Astrocyte of the spinal cord (primary cell): ENCODE results near the gene PLEKHA6.

ENCODE experiments used
- DNase-seq: peaks from one replicate; pipeline ENCODE4 v3.0.0; 2011; ENCODE audit warnings: low read depth, low spot score
- H3K4me3 ChIP-seq: 2 replicates; pipeline ENCODE4 v1.5.1; 2011; ENCODE audit warnings: low read depth, mild to moderate bottlenecking, low read length, moderate library complexity
- in situ Hi-C: cut with HindIII; loops from 2 replicates; pipeline ENCODE4 v1.10.0; 2017; ENCODE audit warnings: low sequenced_read_pairs
- TF ChIP-seq, protein P1 (sequence below): IDR thresholded peaks from 2 replicates; pipeline ENCODE4 v1.5.1; 2012; ENCODE audit warnings: low read depth, mild to moderate bottlenecking, low read length, inconsistent platforms

The PLEKHA6 gene

DNA sequence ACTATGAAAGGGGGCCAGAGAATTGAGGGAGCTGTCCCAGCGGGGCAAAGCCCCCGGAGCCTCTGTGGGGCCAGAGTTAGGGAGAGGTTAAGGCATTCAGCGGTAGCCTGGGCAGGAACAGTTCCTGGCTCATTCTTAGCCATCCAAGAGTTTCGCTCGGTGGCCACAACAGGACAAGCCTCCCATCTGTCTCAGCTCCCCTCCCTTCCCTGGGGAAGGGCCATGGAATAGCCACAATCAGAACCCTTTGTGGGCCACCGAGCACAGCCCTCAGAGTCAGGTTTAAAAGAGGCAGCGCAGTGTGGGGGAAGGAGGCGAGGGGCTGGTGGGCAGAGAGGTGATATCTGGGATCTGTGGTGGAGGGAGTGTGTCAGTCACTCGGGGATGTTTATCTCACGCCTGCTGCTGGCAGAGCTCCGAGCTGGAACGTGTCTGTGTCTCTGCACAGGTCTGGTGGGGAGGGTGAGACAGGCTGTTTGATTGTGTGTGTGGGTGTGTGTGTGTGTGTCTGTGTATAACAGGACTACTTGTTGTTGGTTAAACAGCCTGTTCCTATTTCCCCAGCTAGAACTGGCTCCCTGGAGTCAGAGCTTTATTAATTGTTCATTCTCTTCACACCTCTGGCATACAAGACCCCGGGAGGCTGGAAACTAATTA is 96.3 kb downstream of the PLEKHA6 start:
- DNase-seq, result no peak
- in situ Hi-C loops, result no loop called here
- H3K4me3 ChIP-seq, result no peak overlapping the region
- TF ChIP-seq, protein P1, sequence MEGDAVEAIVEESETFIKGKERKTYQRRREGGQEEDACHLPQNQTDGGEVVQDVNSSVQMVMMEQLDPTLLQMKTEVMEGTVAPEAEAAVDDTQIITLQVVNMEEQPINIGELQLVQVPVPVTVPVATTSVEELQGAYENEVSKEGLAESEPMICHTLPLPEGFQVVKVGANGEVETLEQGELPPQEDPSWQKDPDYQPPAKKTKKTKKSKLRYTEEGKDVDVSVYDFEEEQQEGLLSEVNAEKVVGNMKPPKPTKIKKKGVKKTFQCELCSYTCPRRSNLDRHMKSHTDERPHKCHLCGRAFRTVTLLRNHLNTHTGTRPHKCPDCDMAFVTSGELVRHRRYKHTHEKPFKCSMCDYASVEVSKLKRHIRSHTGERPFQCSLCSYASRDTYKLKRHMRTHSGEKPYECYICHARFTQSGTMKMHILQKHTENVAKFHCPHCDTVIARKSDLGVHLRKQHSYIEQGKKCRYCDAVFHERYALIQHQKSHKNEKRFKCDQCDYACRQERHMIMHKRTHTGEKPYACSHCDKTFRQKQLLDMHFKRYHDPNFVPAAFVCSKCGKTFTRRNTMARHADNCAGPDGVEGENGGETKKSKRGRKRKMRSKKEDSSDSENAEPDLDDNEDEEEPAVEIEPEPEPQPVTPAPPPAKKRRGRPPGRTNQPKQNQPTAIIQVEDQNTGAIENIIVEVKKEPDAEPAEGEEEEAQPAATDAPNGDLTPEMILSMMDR, result no peak

GRCh38 chr1:204262506-204263253 is 97.0 kb downstream of the PLEKHA6 start:
- no peak for DNase-seq
- in situ Hi-C loops, result no loop called here
- TF ChIP-seq, protein P1, result no peak
- H3K4me3 ChIP-seq, result no peak overlapping the region

DNA sequence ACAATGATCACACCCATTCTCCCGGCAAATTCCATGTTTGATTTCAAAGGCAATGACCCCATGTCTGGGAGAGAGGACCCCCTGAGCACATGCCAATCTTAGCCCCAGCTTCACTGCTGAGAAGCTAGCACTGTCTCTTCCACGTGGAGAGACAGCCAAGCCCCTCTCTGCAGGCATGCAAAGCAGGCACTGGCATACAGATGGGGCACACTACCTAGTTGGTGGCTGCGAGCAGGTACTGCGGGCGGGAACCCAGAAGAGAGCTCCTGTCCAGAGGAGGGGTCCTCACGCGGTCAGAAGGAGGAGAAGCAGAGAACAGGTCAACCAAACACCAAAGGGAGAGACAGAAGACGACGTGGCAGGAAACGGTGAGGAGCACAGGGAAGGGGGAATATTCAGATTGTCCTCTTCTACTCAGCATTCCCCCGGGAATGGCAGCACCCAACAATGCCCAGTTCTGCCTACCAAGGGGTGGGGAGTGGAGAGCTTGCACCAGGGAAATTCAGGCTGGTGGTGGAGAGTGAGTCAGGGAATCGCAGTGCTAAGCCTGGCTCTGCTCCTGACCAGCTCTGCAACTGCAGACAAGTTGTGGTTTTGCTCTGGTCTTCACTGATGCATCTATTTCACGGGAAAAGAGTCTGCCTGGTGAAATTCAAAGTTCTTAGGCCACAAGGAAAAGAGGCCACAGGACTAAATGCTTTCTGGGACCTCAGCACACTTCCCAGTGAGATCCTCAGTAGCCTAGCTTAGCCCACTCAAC is 97.8 kb downstream of the PLEKHA6 start:
- in situ Hi-C loops, result no loop called here
- peak; percentile 22 for DNase-seq
- TF ChIP-seq, protein P1, result no peak
- H3K4me3 ChIP-seq, result no peak overlapping the region

DNA sequence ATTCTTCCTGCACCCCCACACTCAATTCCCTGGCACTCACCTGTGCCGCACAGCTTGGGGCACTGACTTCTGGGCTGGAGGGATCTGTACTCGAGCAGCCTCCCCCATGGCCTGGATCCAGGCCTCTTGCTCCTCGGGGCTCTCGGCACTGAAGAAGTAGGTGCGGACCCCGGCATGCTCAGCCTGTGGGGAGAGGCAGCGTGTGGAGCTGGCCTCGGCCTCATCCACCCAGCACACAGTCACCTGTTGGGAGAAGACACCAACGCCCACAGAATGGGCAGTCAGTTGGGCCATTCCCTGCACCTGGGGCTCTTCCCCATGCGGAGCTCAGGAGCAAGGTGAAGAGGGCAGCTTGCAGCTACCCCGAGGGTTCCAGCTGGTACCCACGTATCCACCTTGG is 98.5 kb downstream of the PLEKHA6 start:
- H3K4me3 ChIP-seq, result no peak overlapping the region
- in situ Hi-C loops, result no loop called here
- TF ChIP-seq, protein P1, result no peak
- no peak for DNase-seq

- TF ChIP-seq, protein P1, result no peak
- in situ Hi-C loops, result no loop called here
- no peak for DNase-seq
- no peak overlapping the region for H3K4me3 ChIP-seq
Observed at GRCh38 chr1:204260601-204261197, 99.0 kb downstream of the PLEKHA6 start.

DNA sequence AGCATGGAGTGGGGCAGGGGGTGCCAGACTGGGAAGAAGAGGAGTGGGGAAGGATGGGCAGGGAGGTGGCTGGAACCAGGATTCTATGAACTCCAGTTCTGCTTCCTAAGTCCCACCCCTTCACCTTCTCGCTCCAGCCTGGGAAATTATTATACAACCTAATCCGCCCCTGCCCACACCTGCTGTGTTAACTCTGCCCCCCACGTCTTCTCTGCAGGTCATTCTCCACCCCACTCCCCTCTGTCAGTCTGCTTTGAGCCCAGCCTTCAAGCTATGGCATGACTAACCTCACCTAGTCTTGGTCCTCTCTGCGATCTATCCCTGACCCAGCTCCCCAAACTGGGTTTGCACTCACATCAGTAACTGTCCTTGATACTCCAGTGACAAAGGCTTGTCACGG is 99.9 kb downstream of the PLEKHA6 start:
- TF ChIP-seq, protein P1, result no peak
- DNase-seq, result no peak
- in situ Hi-C loops, result no loop called here
- no peak overlapping the region for H3K4me3 ChIP-seq
